Right renal pelvis (tissue), 4 donors: Measurements from ENCODE around the gene DOHH. TPM values are rescaled to one million over a fixed set of nuclear protein-coding genes. Genes with fewer than 3 reads are reported as not detected.
"Not testable (repeated sequence)": the region's sequence is repeated elsewhere in the genome, so short reads cannot be mapped to it uniquely, and the experiment has no call there.

Source experiments
- DNase-seq, 4 donors: peaks; one replicate each; pipeline ENCODE4 v3.0.0-alpha.2; 2013; ENCODE audit warnings: low read depth in 4 of 4, low spot score in 3 of 4, missing footprints in 1 of 4
- polyA plus RNA-seq, 4 donors: library from polyadenylated mRNA; unstranded; fragments of 120-200 nt; gene quantifications; one replicate each; pipeline ENCODE4 v1.2.1, GENCODE V29; 2013; ENCODE audit not compliant: insufficient read length in 4 of 4

DOHH gene
- polyA plus RNA-seq, 4 donors, result 5.4 to 12.6 (median 6.5) TPM

- DNase-seq, result no peak
These were observed 20.6 kb upstream of the DOHH start for GRCh38 chr19:3521104-3521445.

- DNase-seq, result no peak
These were observed 20.0 kb upstream of the DOHH start for GRCh38 chr19:3520166-3521103.

GRCh38 chr19:3519126-3519525, 18.7 kb upstream of the DOHH start:
- DNase-seq, result no peak

GRCh38 chr19:3518659-3519058, 18.2 kb upstream of the DOHH start:
- no peak for DNase-seq

- DNase-seq, result no peak
These were observed 17.8 kb upstream of the DOHH start for GRCh38 chr19:3518255-3518654.

GRCh38 chr19:3517638-3518037, 17.2 kb upstream of the DOHH start:
- no peak for DNase-seq

- no peak for DNase-seq
These were observed 16.3 kb upstream of the DOHH start for GRCh38 chr19:3516675-3517207.

- no peak for DNase-seq
These were observed 15.5 kb upstream of the DOHH start for GRCh38 chr19:3515891-3516422.

GRCh38 chr19:3514930-3515329, 14.5 kb upstream of the DOHH start:
- no peak for DNase-seq

GRCh38 chr19:3513229-3514140, 13.0 kb upstream of the DOHH start:
- DNase-seq, result no peak

GRCh38 chr19:3512562-3513228, 12.2 kb upstream of the DOHH start:
- DNase-seq, result no peak

GRCh38 chr19:3511506-3512251, 11.2 kb upstream of the DOHH start:
- no peak for DNase-seq

- no peak for DNase-seq
These were observed 10.3 kb upstream of the DOHH start for GRCh38 chr19:3510727-3511126.

GRCh38 chr19:3509566-3509989, 9.1 kb upstream of the DOHH start:
- DNase-seq, result no peak

GRCh38 chr19:3508771-3509535, 8.5 kb upstream of the DOHH start:
- no peak for DNase-seq

GRCh38 chr19:3508121-3508661, 7.7 kb upstream of the DOHH start:
- not testable (repeated sequence) for DNase-seq

GRCh38 chr19:3507371-3508120, 7.1 kb upstream of the DOHH start:
- no peak for DNase-seq
